IgD-negative memory B cell (primary cell): ENCODE results near the gene TCERG1L. TPM values are rescaled to one million over a fixed set of nuclear protein-coding genes. Genes with fewer than 3 reads are reported as not detected.

Source experiments
- H3K27ac Mint-ChIP-seq, 3 donors: one replicate each; pipeline ENCODE4 v1.8.0; 2020 to 2022; ENCODE audit warnings: mild to moderate bottlenecking in 3 of 3, mixed read lengths in 3 of 3, moderate library complexity in 1 of 3
- H3K27me3 Mint-ChIP-seq: one replicate; pipeline ENCODE4 v1.8.0; 2021; ENCODE audit warnings: mixed read lengths
- H3K36me3 Mint-ChIP-seq: one replicate; pipeline ENCODE4 v1.8.0; 2020; ENCODE audit warnings: mild to moderate bottlenecking, mixed read lengths
- H3K4me1 Mint-ChIP-seq, 3 donors: one replicate each; pipeline ENCODE4 v1.8.0; 2020 to 2022; ENCODE audit warnings: mixed read lengths in 3 of 3, mild to moderate bottlenecking in 1 of 3
- H3K4me3 Mint-ChIP-seq, 4 donors: one replicate each; pipeline ENCODE4 v1.8.0; 2020 to 2022; ENCODE audit warnings: mild to moderate bottlenecking in 4 of 4, mixed read lengths in 4 of 4, moderate library complexity in 3 of 4
- H3K9me3 Mint-ChIP-seq, 3 donors: one replicate each; pipeline ENCODE4 v1.8.0; 2020 to 2021; ENCODE audit warnings: mixed read lengths in 3 of 3, mild to moderate bottlenecking in 1 of 3
- polyA plus RNA-seq: library from polyadenylated mRNA; unstranded; fragments of 300-500 nt; fragmentation: Illumina TruSeq; gene quantifications from one replicate; pipeline ENCODE4 v1.2.3, GENCODE V29; 2021

Gene TCERG1L
- polyA plus RNA-seq, 1 donor from 2014 or later, result not detected

GRCh38 chr10:131270461-131271190 lies 40.9 kb downstream of the TCERG1L start:
- Mint-ChIP-seq H3K27me3 (no peaks in the 10 kb centered on the region), H3K4me3 (no peak overlapping the region), H3K36me3 (no peaks in the 10 kb centered on the region), H3K9me3 (peaks cover 1 to 4% (median 4%) of the 10 kb centered on the region in 3 donors), H3K27ac (peak overlapping the region in 1 of 3 donors; percentile 59), H3K4me1 (no peaks in the 10 kb centered on the region)

DNA sequence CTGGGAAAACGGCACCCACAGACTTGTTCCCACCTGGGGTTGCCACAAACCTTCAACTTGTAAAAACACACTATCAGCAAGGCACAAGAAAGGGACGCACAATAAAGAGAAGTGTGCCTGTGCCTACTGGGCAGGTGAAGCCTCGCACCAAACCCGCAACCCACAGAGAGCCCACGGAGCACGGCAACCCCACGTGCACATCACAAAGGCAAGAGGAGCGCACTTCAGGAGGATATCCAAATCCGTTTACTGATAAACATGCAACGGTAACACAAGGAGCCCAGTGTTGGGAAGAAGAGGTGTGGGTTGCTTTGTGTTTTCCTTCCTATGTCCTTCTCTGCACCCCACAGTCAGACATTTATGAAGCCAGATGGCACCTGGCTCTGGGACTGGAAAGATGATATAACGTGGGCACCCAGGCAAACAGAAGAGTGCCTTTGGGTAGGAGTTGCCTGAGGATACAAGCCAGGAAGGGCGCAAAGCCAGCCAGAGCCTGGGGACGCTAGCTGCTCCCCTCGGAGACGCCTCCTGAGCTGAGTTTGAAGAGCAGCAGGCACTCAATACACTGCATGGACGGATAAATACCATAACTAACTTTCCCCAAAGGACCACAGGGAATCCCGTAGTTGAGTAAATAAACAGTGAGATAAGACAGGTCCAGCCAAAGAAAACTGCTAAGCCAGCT lies 41.6 kb downstream of the TCERG1L start:
- H3K27me3 Mint-ChIP-seq, result no peaks in the 10 kb centered on the region
- H3K4me1 Mint-ChIP-seq, result no peaks in the 10 kb centered on the region
- peaks cover 1 to 4% (median 4%) of the 10 kb centered on the region in 3 donors for H3K9me3 Mint-ChIP-seq
- H3K4me3 Mint-ChIP-seq, result no peak overlapping the region
- H3K36me3 Mint-ChIP-seq, result no peaks in the 10 kb centered on the region
- peak overlapping the region in 1 of 3 donors; percentile 59 for H3K27ac Mint-ChIP-seq

GRCh38 chr10:131267814-131268095 lies 43.8 kb downstream of the TCERG1L start:
- H3K36me3 Mint-ChIP-seq, result no peaks in the 10 kb centered on the region
- H3K27ac Mint-ChIP-seq, result no peak overlapping the region
- H3K9me3 Mint-ChIP-seq, result peaks cover 1 to 4% (median 4%) of the 10 kb centered on the region in 3 donors
- H3K4me1 Mint-ChIP-seq, result no peaks in the 10 kb centered on the region
- no peaks in the 10 kb centered on the region for H3K27me3 Mint-ChIP-seq
- H3K4me3 Mint-ChIP-seq, result no peak overlapping the region

DNA sequence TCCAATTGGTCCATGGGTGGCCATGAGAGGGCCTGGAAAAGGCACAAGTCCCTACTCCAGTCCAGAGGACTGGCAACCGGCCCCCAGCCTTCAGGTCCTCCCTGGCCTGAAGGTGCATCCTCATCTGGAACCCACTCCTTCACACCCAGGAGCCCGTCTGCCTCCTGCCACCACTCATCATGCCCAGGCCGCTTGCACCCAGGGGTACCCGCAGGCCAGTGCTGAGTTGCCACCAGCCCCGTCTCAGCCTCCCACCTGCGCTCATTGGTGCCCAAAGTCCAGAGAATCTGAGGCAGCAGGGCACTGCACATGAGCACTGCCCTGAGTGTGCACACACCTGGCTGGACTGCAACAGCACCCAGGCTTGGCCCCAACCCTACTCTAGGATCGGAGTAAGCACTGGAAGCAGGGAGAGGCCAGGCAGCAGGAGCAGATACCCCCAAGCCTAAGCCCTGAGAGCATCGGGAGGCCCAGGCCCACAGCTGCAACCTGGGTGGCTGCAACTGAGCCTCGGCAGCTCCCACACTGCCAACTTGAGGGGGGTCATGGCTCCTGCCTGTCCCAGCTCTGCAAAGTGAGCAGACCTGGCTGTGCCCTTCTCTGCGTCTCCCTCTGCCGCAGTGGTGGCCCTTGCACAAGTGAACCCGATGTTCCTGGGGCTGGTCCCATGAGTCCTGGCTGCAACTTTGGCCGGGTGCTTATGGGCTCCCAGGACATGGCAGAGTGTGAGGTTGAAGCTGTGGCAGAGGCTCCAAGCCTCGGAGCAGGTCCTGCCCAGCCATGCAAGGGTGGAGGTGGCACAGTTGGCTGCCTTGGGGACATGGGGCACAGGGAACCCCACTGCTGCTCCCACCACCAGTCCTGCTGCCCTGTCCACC lies 44.3 kb downstream of the TCERG1L start:
- no peaks in the 10 kb centered on the region for H3K27me3 Mint-ChIP-seq
- peaks cover 1 to 4% (median 4%) of the 10 kb centered on the region in 3 donors for H3K9me3 Mint-ChIP-seq
- no peak overlapping the region for H3K27ac Mint-ChIP-seq
- no peaks in the 10 kb centered on the region for H3K4me1 Mint-ChIP-seq
- H3K36me3 Mint-ChIP-seq, result no peaks in the 10 kb centered on the region
- H3K4me3 Mint-ChIP-seq, result no peak overlapping the region

- Mint-ChIP-seq H3K9me3 (peaks cover 0 to 4% (median 4%) of the 10 kb centered on the region in 3 donors), H3K27ac (no peak overlapping the region), H3K4me1 (no peaks in the 10 kb centered on the region), H3K27me3 (peaks cover 1% of the 10 kb centered on the region), H3K4me3 (no peak overlapping the region), H3K36me3 (no peaks in the 10 kb centered on the region)
Measured at GRCh38 chr10:131264110-131264788, 47.3 kb downstream of the TCERG1L start.

GRCh38 chr10:131261890-131262475 lies 49.5 kb downstream of the TCERG1L start:
- H3K27me3 Mint-ChIP-seq, result peaks cover 1% of the 10 kb centered on the region
- H3K4me3 Mint-ChIP-seq, result no peak overlapping the region
- no peaks in the 10 kb centered on the region for H3K4me1 Mint-ChIP-seq

GRCh38 chr10:131260452-131261211 lies 50.9 kb downstream of the TCERG1L start:
- Mint-ChIP-seq H3K27me3 (peaks cover 1% of the 10 kb centered on the region), H3K27ac (no peak overlapping the region), H3K4me3 (no peak overlapping the region), H3K36me3 (no peaks in the 10 kb centered on the region), H3K9me3 (no peaks in the 10 kb centered on the region), H3K4me1 (no peaks in the 10 kb centered on the region)

More at GRCh38 chr10:131261890-131262475, 49.5 kb downstream of the TCERG1L start:
- peaks cover 0 to 4% (median 4%) of the 10 kb centered on the region in 3 donors for H3K9me3 Mint-ChIP-seq
- H3K27ac Mint-ChIP-seq, result no peak overlapping the region
- no peaks in the 10 kb centered on the region for H3K36me3 Mint-ChIP-seq

DNA sequence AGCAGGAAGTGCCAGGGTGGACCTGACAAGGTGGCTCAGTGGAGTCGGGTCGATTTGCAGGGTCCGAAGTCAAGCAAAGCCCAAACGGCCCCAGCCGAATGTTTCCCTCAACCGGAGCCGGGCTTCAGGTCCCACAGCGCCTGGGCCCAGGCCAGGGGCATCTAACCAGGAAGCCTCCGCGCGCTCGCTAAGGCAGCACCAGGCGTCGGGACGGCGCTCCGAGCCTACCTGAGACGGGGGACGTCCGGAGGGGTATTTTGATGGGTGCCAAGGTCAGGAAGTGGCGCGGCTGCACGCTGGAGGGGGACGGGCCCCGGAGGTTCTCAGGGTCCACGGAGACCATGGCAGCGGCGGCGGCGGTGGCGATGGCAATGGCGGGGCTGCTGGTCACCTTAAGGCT lies 51.5 kb downstream of the TCERG1L start:
- H3K4me1 Mint-ChIP-seq, result no peaks in the 10 kb centered on the region
- H3K27ac Mint-ChIP-seq, result no peak overlapping the region
- peaks cover 1% of the 10 kb centered on the region for H3K27me3 Mint-ChIP-seq
- H3K36me3 Mint-ChIP-seq, result no peaks in the 10 kb centered on the region
- no peak overlapping the region for H3K4me3 Mint-ChIP-seq
- no peaks in the 10 kb centered on the region for H3K9me3 Mint-ChIP-seq

- Mint-ChIP-seq H3K9me3 (no peaks in the 10 kb centered on the region), H3K27ac (no peak overlapping the region), H3K4me3 (no peak overlapping the region), H3K36me3 (no peaks in the 10 kb centered on the region), H3K27me3 (peaks cover 1% of the 10 kb centered on the region), H3K4me1 (no peaks in the 10 kb centered on the region)
Measured at GRCh38 chr10:131259535-131259934, 52.0 kb downstream of the TCERG1L start.

- H3K27ac Mint-ChIP-seq, result peak overlapping the region in 1 of 3 donors; percentile 63
- H3K9me3 Mint-ChIP-seq, result peaks cover 0 to 2% (median 0%) of the 10 kb centered on the region in 3 donors
- H3K4me3 Mint-ChIP-seq, result no peak overlapping the region
- H3K27me3 Mint-ChIP-seq, result peaks cover 1% of the 10 kb centered on the region
- H3K4me1 Mint-ChIP-seq, result no peaks in the 10 kb centered on the region
- H3K36me3 Mint-ChIP-seq, result no peaks in the 10 kb centered on the region
Measured at GRCh38 chr10:131258256-131258655, 53.3 kb downstream of the TCERG1L start.

GRCh38 chr10:131257027-131257426 lies 54.5 kb downstream of the TCERG1L start:
- H3K4me3 Mint-ChIP-seq, result no peak overlapping the region
- H3K27me3 Mint-ChIP-seq, result peaks cover 1% of the 10 kb centered on the region
- no peak overlapping the region for H3K27ac Mint-ChIP-seq
- no peaks in the 10 kb centered on the region for H3K4me1 Mint-ChIP-seq
- H3K9me3 Mint-ChIP-seq, result peaks cover 0 to 2% (median 0%) of the 10 kb centered on the region in 3 donors
- H3K36me3 Mint-ChIP-seq, result no peaks in the 10 kb centered on the region

DNA sequence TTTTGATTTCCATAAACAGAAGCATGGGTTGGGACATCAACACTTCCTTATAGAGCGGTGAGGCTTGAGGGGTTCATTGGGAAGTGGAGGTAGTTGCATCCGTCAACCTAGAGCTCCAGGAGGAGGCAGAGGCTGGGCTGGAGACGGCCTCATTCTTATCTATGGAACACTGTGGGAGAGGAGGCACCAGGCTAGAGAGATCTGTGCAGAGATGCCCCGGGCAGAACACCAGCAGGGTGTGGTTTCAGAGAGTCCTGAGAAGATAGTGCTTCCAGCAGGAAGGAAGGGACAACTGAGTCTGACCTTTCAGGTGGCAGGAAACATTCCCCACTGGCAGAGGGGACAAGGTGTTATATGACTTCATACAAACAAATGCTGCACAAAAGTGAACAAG lies 56.7 kb downstream of the TCERG1L start:
- Mint-ChIP-seq H3K36me3 (no peaks in the 10 kb centered on the region), H3K27me3 (no peaks in the 10 kb centered on the region), H3K27ac (no peak overlapping the region), H3K4me1 (no peaks in the 10 kb centered on the region), H3K4me3 (peak overlapping the region in 1 of 4 donors; percentile 57), H3K9me3 (peaks cover 0 to 4% (median 2%) of the 10 kb centered on the region in 3 donors)

DNA sequence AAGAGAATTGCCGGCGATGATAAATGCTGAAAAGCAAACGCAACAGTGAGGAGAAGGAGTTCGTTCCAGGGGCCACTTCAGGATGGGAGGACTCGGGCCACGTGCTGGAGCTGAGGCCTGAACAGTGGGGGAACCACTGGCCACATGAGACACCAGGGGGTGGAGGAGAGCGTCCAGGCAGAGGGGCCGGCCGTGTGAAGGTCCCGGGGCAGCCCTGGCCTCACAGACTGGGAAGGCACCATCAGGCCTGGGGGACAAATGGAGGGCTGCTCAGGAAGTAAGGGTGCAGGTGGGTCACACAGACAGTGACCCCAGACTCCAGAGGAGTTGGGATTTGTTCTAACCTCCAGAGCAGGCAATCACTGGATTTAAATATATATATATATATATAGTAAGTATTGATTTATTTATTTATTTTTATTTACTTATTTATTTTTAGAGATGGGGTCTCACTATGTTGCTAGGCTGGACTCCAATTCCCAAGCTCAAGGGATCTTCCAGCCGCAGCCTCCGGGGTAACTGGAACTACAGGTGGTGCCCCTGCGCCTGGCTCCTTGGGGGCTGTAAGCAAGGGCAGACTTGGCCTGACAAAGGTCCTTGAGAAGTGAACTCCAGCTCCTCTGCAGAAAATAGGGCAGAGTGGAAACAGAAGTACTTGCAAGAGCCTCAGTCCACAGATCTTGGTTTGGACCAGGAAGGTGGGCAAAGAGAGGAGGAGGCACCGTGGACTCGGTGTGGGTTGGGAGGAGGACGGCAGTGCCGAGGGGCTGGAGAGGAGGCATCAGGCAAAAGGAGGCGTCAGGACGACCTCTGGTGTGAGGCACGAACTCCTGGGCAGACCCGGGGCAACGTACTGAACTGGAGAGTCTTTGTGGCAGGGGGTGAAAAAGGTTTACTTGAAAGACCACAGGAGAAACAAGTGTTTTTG lies 57.3 kb downstream of the TCERG1L start:
- Mint-ChIP-seq H3K4me1 (no peaks in the 10 kb centered on the region), H3K36me3 (no peaks in the 10 kb centered on the region), H3K9me3 (peaks cover 0 to 4% (median 2%) of the 10 kb centered on the region in 3 donors), H3K4me3 (no peak overlapping the region), H3K27ac (peak overlapping the region in 1 of 3 donors; percentile 63), H3K27me3 (no peaks in the 10 kb centered on the region)
